B cell (primary cell): ENCODE results near the gene STK35. TPM values are rescaled to one million over a fixed set of nuclear protein-coding genes. Genes with fewer than 3 reads are reported as not detected.

ENCODE experiments used
- ATAC-seq: fragments of 200-7000 bp; cut with Tn5 transposase; one replicate; pipeline ENCODE4 v1.10.0; 2021; ENCODE audit warnings: low read depth, mild to moderate bottlenecking, moderate number of reproducible peaks, moderate library complexity
- CTCF ChIA-PET: fragments of 350-600 bp; sonication (Branson Sonifier 250); formaldehyde crosslinking; loops from one replicate; lab custom pipeline; 2021; ENCODE audit warnings: antibody characterized with exemption, inconsistent platforms; lab: Charles Lee
- POLR2A ChIA-PET: fragments of 350-600 bp; sonication (Branson Sonifier 250); formaldehyde crosslinking; loops from one replicate; lab custom pipeline; 2021; ENCODE audit warnings: antibody characterized with exemption; lab: Charles Lee
- DNase-seq: peaks from one replicate; pipeline ENCODE4 v3.0.0; 2013
- H2AFZ ChIP-seq: 2 replicates; pipeline ENCODE4 v1.6.1; 2012; ENCODE audit warnings: mild to moderate bottlenecking, low read depth, low read length; ENCODE audit not compliant: insufficient read depth, poor library complexity, severe bottlenecking
- H3K27ac ChIP-seq, 2 donors: 1 replicate in 1 of 2; 2 replicates in 1 of 2; pipeline ENCODE4 v1.5.1; 2012 to 2013; ENCODE audit warnings: low read length in 2 of 2, mild to moderate bottlenecking in 2 of 2, moderate library complexity in 1 of 2
- H3K27me3 ChIP-seq, 4 experiments: fragments of 200-600 bp in 1 of 4; sonication (generic) in 1 of 4; replicated peaks in 1 of 4; 1 replicate in 2 of 4; 2 replicates in 2 of 4; pipeline versions ENCODE4 v1.6.1 to v1.7.0; 2013 to 2016; ENCODE audit warnings: low read length in 3 of 4, mild to moderate bottlenecking in 2 of 4, mixed read lengths in 1 of 4, moderate library complexity in 1 of 4; ENCODE audit not compliant: insufficient read depth in 4 of 4, control insufficient read depth in 3 of 4; ENCODE audit errors: control extremely low read depth in 1 of 4
- H3K36me3 ChIP-seq, 2 experiments: replicated peaks in 1 of 2; 1 replicate in 1 of 2; 2 replicates in 1 of 2; pipeline versions ENCODE4 v1.6.1 to v1.7.1; 2013; ENCODE audit warnings: low read length in 1 of 2; ENCODE audit not compliant: insufficient read depth in 2 of 2, control insufficient read depth in 1 of 2; ENCODE audit errors: control extremely low read depth in 1 of 2, extremely low read depth in 1 of 2
- H3K4me1 ChIP-seq, 2 donors: fragments of 200-600 bp in 1 of 2; sonication (generic) in 1 of 2; 1 replicate in 1 of 2; 2 replicates in 1 of 2; pipeline versions ENCODE4 v1.5.1 to v1.6.1; 2013 to 2017; ENCODE audit warnings: low read length in 2 of 2; ENCODE audit not compliant: control insufficient read depth in 2 of 2, insufficient read depth in 2 of 2
- H3K4me2 ChIP-seq: replicated peaks from 2 replicates; pipeline ENCODE3; 2012; ENCODE audit warnings: mild to moderate bottlenecking, low read depth, low read length; ENCODE audit not compliant: poor library complexity, severe bottlenecking
- H3K4me3 ChIP-seq, 5 experiments: fragments of 200-600 bp in 1 of 5; sonication (generic) in 1 of 5; 1 replicate in 3 of 5; 2 replicates in 2 of 5; pipeline versions ENCODE4 v1.5.1 to v1.7.0; 2011 to 2016; ENCODE audit warnings: low read length in 4 of 5, mild to moderate bottlenecking in 4 of 5, low read depth in 2 of 5, control low read depth in 1 of 5, moderate library complexity in 1 of 5; ENCODE audit not compliant: insufficient read depth in 1 of 5; ENCODE audit errors: control extremely low read depth in 1 of 5, extremely low read depth in 1 of 5
- H3K79me2 ChIP-seq: fragments of 200-600 bp; sonication (generic); one replicate; pipeline ENCODE4 v1.6.0; 2016; ENCODE audit warnings: low read length; ENCODE audit not compliant: control insufficient read depth, insufficient read depth
- H3K9ac ChIP-seq: fragments of 200-600 bp; sonication (generic); 2 replicates; pipeline ENCODE4 v1.6.1; 2017; ENCODE audit warnings: mild to moderate bottlenecking, low read length, moderate library complexity
- H3K9me3 ChIP-seq, 3 donors: one replicate each; pipeline versions ENCODE4 v1.6.1 to v1.7.1; 2013; ENCODE audit warnings: low read length in 2 of 3; ENCODE audit not compliant: control insufficient read depth in 2 of 3, insufficient read depth in 1 of 3; ENCODE audit errors: control extremely low read depth in 1 of 3
- H4K20me1 ChIP-seq: 2 replicates; pipeline ENCODE4 v1.6.0; 2012; ENCODE audit warnings: mild to moderate bottlenecking, low read length; ENCODE audit not compliant: insufficient read depth, control insufficient read depth, poor library complexity, severe bottlenecking
- H3K27ac Mint-ChIP-seq: one replicate; pipeline ENCODE4 v1.8.0; 2021; ENCODE audit warnings: mixed read lengths
- H3K27me3 Mint-ChIP-seq: one replicate; pipeline ENCODE4 v1.8.0; 2021; ENCODE audit warnings: mixed read lengths
- H3K4me1 Mint-ChIP-seq: one replicate; pipeline ENCODE4 v1.8.0; 2021; ENCODE audit warnings: mixed read lengths
- H3K4me3 Mint-ChIP-seq: one replicate; pipeline ENCODE4 v1.8.0; 2021; ENCODE audit warnings: mixed read lengths
- H3K9me3 Mint-ChIP-seq: one replicate; pipeline ENCODE4 v1.8.0; 2022; ENCODE audit warnings: mixed read lengths; ENCODE audit not compliant: insufficient read depth
- EZH2 ChIP-seq: IDR thresholded peaks from 2 replicates; pipeline ENCODE4 v1.6.1; 2012; ENCODE audit warnings: borderline replicate concordance, low read depth, mild to moderate bottlenecking, moderate library complexity, low read length; ENCODE audit not compliant: insufficient read depth, poor library complexity, severe bottlenecking
- WGBS: methylation state at CpG from one replicate; pipeline ENCODE4 v1.1.5; 2013; ENCODE audit warnings: missing lambda C conversion rate; ENCODE audit not compliant: insufficient coverage; 5-methylcytosine and 5-hydroxymethylcytosine counted together
- intact Hi-C: fragments of 100-400 bp; cut with micrococcal nuclease; formaldehyde crosslinking; loops from one replicate; pipeline ENCODE4 v1.10.0; 2022
- polyA plus RNA-seq: library from polyadenylated mRNA; depleted of rRNA; stranded (reverse); fragments of >200 nt; gene quantifications from 2 replicates; pipeline ENCODE4 v1.2.3, GENCODE V29; 2012
- total RNA-seq, 2 donors: library from RNA; stranded (reverse); fragments of 120-200 nt in 1 of 2; gene quantifications; 1 replicate in 1 of 2; 2 replicates in 1 of 2; pipeline versions ENCODE4 v1.2.3 to v1.2.4, GENCODE V29; 2013 to 2022
- TF ChIP-seq, protein P1 (sequence below): fragments of 200-600 bp; IDR thresholded peaks from one replicate; pipeline ENCODE4 v1.8.0; 2022; ENCODE audit warnings: antibody characterized with exemption, mild to moderate bottlenecking

The STK35 gene
- total and polyA plus RNA-seq, 2 donors (not counting 1 experiment from before 2014, with no cell fraction given): 12.8 to 23.9 TPM

DNA sequence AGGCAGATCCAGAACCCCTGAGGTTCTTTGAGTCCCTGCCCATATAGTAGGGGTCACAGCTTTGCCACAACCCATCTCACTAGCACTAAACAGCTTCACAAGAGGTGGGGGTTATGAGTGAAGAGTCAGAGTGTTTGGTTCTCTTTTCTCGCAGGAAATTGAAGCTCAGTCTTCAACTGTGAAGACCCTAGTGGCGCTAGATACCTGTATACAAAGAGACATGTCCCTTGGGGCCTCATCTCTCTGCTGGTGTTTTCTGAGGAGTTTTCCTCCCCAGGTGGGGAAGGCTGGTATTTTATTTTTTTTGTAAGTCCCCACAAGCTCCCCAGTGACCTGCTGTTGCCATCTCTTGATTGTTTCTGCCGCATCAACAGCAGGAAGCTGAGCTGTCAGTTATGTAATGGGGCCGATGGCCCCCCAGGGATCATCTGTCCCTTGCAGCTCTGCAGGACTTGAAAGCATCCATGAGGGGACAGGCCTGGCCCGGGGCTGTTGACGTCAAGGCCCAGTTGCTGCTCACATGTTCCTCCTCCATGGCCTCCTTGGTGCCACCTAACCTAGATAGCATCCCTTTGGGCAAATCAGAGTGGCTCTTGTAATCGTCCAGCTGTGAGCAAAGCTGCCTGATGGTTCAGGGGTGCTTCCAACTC is 23.1 kb downstream of the STK35 start:
- H3K79me2 ChIP-seq: peaks cover 100% of the 10 kb centered on the region
- 16% methylated on average over 5 of the region's 7 CpGs for WGBS
- no peaks in the 10 kb centered on the region for H3K27me3 ChIP-seq
- peak; percentile 63 for DNase-seq
- peak overlapping the region; percentile 42 for H3K4me3 Mint-ChIP-seq
- TF ChIP-seq, protein P1, sequence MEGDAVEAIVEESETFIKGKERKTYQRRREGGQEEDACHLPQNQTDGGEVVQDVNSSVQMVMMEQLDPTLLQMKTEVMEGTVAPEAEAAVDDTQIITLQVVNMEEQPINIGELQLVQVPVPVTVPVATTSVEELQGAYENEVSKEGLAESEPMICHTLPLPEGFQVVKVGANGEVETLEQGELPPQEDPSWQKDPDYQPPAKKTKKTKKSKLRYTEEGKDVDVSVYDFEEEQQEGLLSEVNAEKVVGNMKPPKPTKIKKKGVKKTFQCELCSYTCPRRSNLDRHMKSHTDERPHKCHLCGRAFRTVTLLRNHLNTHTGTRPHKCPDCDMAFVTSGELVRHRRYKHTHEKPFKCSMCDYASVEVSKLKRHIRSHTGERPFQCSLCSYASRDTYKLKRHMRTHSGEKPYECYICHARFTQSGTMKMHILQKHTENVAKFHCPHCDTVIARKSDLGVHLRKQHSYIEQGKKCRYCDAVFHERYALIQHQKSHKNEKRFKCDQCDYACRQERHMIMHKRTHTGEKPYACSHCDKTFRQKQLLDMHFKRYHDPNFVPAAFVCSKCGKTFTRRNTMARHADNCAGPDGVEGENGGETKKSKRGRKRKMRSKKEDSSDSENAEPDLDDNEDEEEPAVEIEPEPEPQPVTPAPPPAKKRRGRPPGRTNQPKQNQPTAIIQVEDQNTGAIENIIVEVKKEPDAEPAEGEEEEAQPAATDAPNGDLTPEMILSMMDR: no peak
- no peak for TF ChIP-seq EZH2
- H3K36me3 ChIP-seq: no peaks in the 10 kb centered on the region
- no peaks in the 10 kb centered on the region for H3K9me3 Mint-ChIP-seq
- intact Hi-C loops: loop anchor here (1.0 to 2.0 kb wide), 2 partner anchors 22 to 48 kb away; no protein-coding TSS in a partner anchor
- peak overlapping the region; percentile 31 for H3K4me2 ChIP-seq
- peaks cover 100% of the 10 kb centered on the region for H4K20me1 ChIP-seq
- no peaks in the 10 kb centered on the region for H3K27me3 Mint-ChIP-seq
- H3K27ac ChIP-seq: peak overlapping the region; percentile 4 to 22
- H3K4me1 ChIP-seq: peaks cover 20 to 22% of the 10 kb centered on the region in 2 donors
- POLR2A ChIA-PET: interaction anchor here (0.6 to 1.2 kb wide), 2 partner anchors 22 to 707 kb away, joined by 6 to 8 read pairs; no protein-coding TSS in a partner anchor
- H3K27ac Mint-ChIP-seq: peak overlapping the region; percentile 57
- H3K9me3 ChIP-seq: no peaks in the 10 kb centered on the region
- ATAC-seq: peak; percentile 88
- no peak overlapping the region for H3K4me3 ChIP-seq
- H3K9ac ChIP-seq: no peak overlapping the region
- H2AFZ ChIP-seq: no peak overlapping the region
- CTCF ChIA-PET: interaction anchor here (0.9 to 2.6 kb wide), 18 partner anchors 12 to 621 kb away, joined by 3 to 28 read pairs (median 4); partner anchors contain the start of gene STK35
- peaks cover 70% of the 10 kb centered on the region for H3K4me1 Mint-ChIP-seq
